HG03097 (cell line): ENCODE results near the gene SAE1.
"Not testable (repeated sequence)": the region's sequence is repeated elsewhere in the genome, so short reads cannot be mapped to it uniquely, and the experiment has no call there.

Experiments
- ATAC-seq: cut with Tn5 transposase; IDR thresholded peaks from one replicate; pipeline ENCODE4 v1.9.1; 2021; ENCODE audit not compliant: unreplicated experiment, low FRiP score

The SAE1 gene

GRCh38 chr19:47232422-47233211 is 102.0 kb downstream of the SAE1 start:
- ATAC-seq, result no peak

GRCh38 chr19:47236072-47236675 is 105.5 kb downstream of the SAE1 start:
- ATAC-seq, result no peak

- no peak for ATAC-seq
Measured at GRCh38 chr19:47239152-47239551, 108.5 kb downstream of the SAE1 start.

GRCh38 chr19:47239610-47240296 is 109.1 kb downstream of the SAE1 start:
- ATAC-seq, result no peak

- no peak for ATAC-seq
Measured at GRCh38 chr19:47240556-47240955, 109.9 kb downstream of the SAE1 start.

- ATAC-seq, result no peak
Measured at GRCh38 chr19:47240996-47241918, 110.6 kb downstream of the SAE1 start.

GRCh38 chr19:47241919-47242577 is 111.4 kb downstream of the SAE1 start:
- no peak for ATAC-seq

GRCh38 chr19:47243364-47243775 is 112.7 kb downstream of the SAE1 start:
- ATAC-seq, result no peak

- ATAC-seq, result peak; percentile 64
Measured at GRCh38 chr19:47243776-47244547, 113.3 kb downstream of the SAE1 start.

- ATAC-seq, result no peak
Measured at GRCh38 chr19:47247308-47247990, 116.8 kb downstream of the SAE1 start.

GRCh38 chr19:47253016-47253415 is 122.4 kb downstream of the SAE1 start:
- not testable (repeated sequence) for ATAC-seq

GRCh38 chr19:47253467-47253881 is 122.8 kb downstream of the SAE1 start:
- no peak for ATAC-seq

GRCh38 chr19:47253970-47254369 is 123.3 kb downstream of the SAE1 start:
- no peak for ATAC-seq

- peak; percentile 46 for ATAC-seq
Measured at GRCh38 chr19:47255879-47256692, 125.5 kb downstream of the SAE1 start, which contains the start of gene CCDC9. Gene CCDC9, plus strand, starts transcription at chr19:47256525. Its CDS starts 1,876 bp downstream, at chr19:47258401.

GRCh38 chr19:47256693-47257410 is 126.2 kb downstream of the SAE1 start:
- peak; percentile 63 for ATAC-seq

GRCh38 chr19:47257411-47258169 is 127.0 kb downstream of the SAE1 start:
- no peak for ATAC-seq
